H1 (cell line): ENCODE data around the gene RAP1A. TPM values are rescaled to one million over a fixed set of nuclear protein-coding genes. Genes with fewer than 3 reads are reported as not detected.

Experiments used
- CTCF ChIA-PET: fragments of 300-600 bp; sonication (Branson Sonifier 250); formaldehyde crosslinking; loops from one replicate; lab custom pipeline; 2021; ENCODE audit not compliant: partially characterized antibody; lab: Charles Lee
- POLR2A ChIA-PET: fragments of 300-600 bp; sonication (Branson Sonifier 250); formaldehyde crosslinking; loops from one replicate; lab custom pipeline; 2021; ENCODE audit warnings: inconsistent platforms; ENCODE audit not compliant: partially characterized antibody; lab: Charles Lee
- DNase-seq, 2 experiments: peaks; one replicate each; pipeline versions ENCODE4 v3.0.0 to v3.0.0-alpha.2; 2010 to 2022; ENCODE audit warnings: low spot score in 2 of 2, low read depth in 1 of 2, mixed read lengths in 1 of 2
- FAIRE-seq: peaks from 2 replicates; lab custom pipeline; 2011; peaks lifted over from hg19 to GRCh38; lab: Jason Lieb, UNC
- H2AFZ ChIP-seq: 2 replicates; pipeline ENCODE4 v1.8.1; 2012; ENCODE audit warnings: low read length, inconsistent platforms
- H2AK5ac ChIP-seq: 2 replicates; pipeline ENCODE4 v1.6.1; 2013; ENCODE audit warnings: low read depth, low read length
- H2BK120ac ChIP-seq: replicated peaks from 2 replicates; pipeline ENCODE3; 2013; ENCODE audit warnings: low read depth, low read length, inconsistent platforms
- H2BK12ac ChIP-seq: 2 replicates; pipeline ENCODE4 v1.6.1; 2013; ENCODE audit warnings: low read depth, low read length
- H2BK15ac ChIP-seq: 2 replicates; pipeline ENCODE4 v1.6.1; 2013; ENCODE audit warnings: low read length
- H2BK20ac ChIP-seq: 2 replicates; pipeline ENCODE4 v1.6.1; 2013; ENCODE audit warnings: low read length
- H2BK5ac ChIP-seq: 2 replicates; pipeline ENCODE4 v1.6.1; 2013; ENCODE audit warnings: low read depth, low read length
- H3K14ac ChIP-seq: 2 replicates; pipeline ENCODE4 v1.6.1; 2013; ENCODE audit warnings: inconsistent platforms; ENCODE audit not compliant: insufficient read length
- H3K18ac ChIP-seq: 2 replicates; pipeline ENCODE4 v1.6.1; 2013; ENCODE audit warnings: low read length; ENCODE audit errors: extremely low read depth
- H3K23ac ChIP-seq: 2 replicates; pipeline ENCODE4 v1.6.1; 2013; ENCODE audit warnings: inconsistent platforms; ENCODE audit not compliant: insufficient read length
- H3K23me2 ChIP-seq: 2 replicates; pipeline ENCODE4 v1.6.1; 2013; ENCODE audit warnings: low read depth, low read length
- H3K27ac ChIP-seq: 2 replicates; pipeline ENCODE4 v1.6.1; 2011; ENCODE audit warnings: low read depth, low read length, inconsistent platforms
- H3K27me3 ChIP-seq, 4 experiments: replicated peaks in 1 of 4; 1 replicate in 1 of 4; 2 replicates in 3 of 4; pipeline versions ENCODE4 v1.6.1 to v1.8.1; 2011 to 2013; ENCODE audit warnings: low read length in 3 of 4, mild to moderate bottlenecking in 3 of 4, inconsistent platforms in 2 of 4, mixed read lengths in 2 of 4, moderate library complexity in 1 of 4; ENCODE audit not compliant: control insufficient read depth in 3 of 4, insufficient read depth in 3 of 4; ENCODE audit errors: extremely low read depth in 1 of 4
- H3K36me3 ChIP-seq, 4 experiments: 2 replicates each; pipeline versions ENCODE4 v1.6.1 to v1.8.1; 2011 to 2013; ENCODE audit warnings: mild to moderate bottlenecking in 4 of 4, low read length in 3 of 4, moderate library complexity in 2 of 4, control low read depth in 1 of 4, inconsistent platforms in 1 of 4; ENCODE audit not compliant: insufficient read depth in 4 of 4, control insufficient read depth in 2 of 4
- H3K4ac ChIP-seq: replicated peaks from 2 replicates; pipeline ENCODE3; 2013; ENCODE audit warnings: low read length, low read depth, mixed read lengths, inconsistent platforms; ENCODE audit not compliant: insufficient read length
- H3K4me1 ChIP-seq, 4 experiments: replicated peaks in 1 of 4; 1 replicate in 1 of 4; 2 replicates in 3 of 4; pipeline versions ENCODE4 v1.6.1 to v1.8.1; 2011 to 2013; ENCODE audit warnings: low read length in 3 of 4, inconsistent platforms in 2 of 4, mixed read lengths in 1 of 4; ENCODE audit not compliant: insufficient read depth in 4 of 4, control insufficient read depth in 3 of 4
- H3K4me2 ChIP-seq, 2 experiments: 2 replicates each; pipeline versions ENCODE4 v1.6.1 to v1.8.1; 2011 to 2013; ENCODE audit warnings: low read depth in 2 of 2, low read length in 2 of 2, control low read depth in 1 of 2, inconsistent platforms in 1 of 2, mild to moderate bottlenecking in 1 of 2; ENCODE audit not compliant: insufficient read depth in 1 of 2
- H3K4me3 ChIP-seq, 4 experiments: fragments of 200-600, 300-600 bp in 1 of 4; sonication (generic), shearing (Covaris generic), sonication (Bioruptor Twin) in 1 of 4; 2 replicates each; pipeline versions ENCODE4 v1.5.1 to v1.8.1; 2011 to 2016; ENCODE audit warnings: low read length in 4 of 4, low read depth in 3 of 4, control low read depth in 2 of 4, inconsistent platforms in 2 of 4, mild to moderate bottlenecking in 2 of 4, mixed read lengths in 1 of 4, moderate library complexity in 1 of 4; ENCODE audit not compliant: insufficient read depth in 2 of 4; ENCODE audit errors: extremely low read depth in 1 of 4
- H3K56ac ChIP-seq: replicated peaks from 2 replicates; pipeline ENCODE3; 2013; ENCODE audit warnings: low read depth, mild to moderate bottlenecking, mixed read lengths, low read length, inconsistent platforms; ENCODE audit not compliant: insufficient read length
- H3K79me1 ChIP-seq: 2 replicates; pipeline ENCODE4 v1.6.1; 2013; ENCODE audit warnings: low read depth, low read length, control low read depth
- H3K79me2 ChIP-seq, 2 experiments: 2 replicates each; pipeline versions ENCODE4 v1.6.1 to v1.8.1; 2012 to 2013; ENCODE audit warnings: low read length in 2 of 2, mild to moderate bottlenecking in 2 of 2, inconsistent platforms in 1 of 2; ENCODE audit not compliant: insufficient read depth in 2 of 2, control insufficient read depth in 1 of 2
- H3K9ac ChIP-seq, 4 experiments: replicated peaks in 1 of 4; 1 replicate in 1 of 4; 2 replicates in 3 of 4; pipeline versions ENCODE4 v1.6.1 to v1.8.1; 2011 to 2013; ENCODE audit warnings: low read depth in 3 of 4, low read length in 3 of 4, control low read depth in 2 of 4, mild to moderate bottlenecking in 2 of 4, moderate library complexity in 2 of 4, inconsistent platforms in 1 of 4; ENCODE audit errors: extremely low read depth in 1 of 4
- H3K9me3 ChIP-seq, 2 experiments: 2 replicates each; pipeline versions ENCODE4 v1.6.1 to v1.8.1; 2012 to 2013; ENCODE audit warnings: mild to moderate bottlenecking in 2 of 2, moderate library complexity in 2 of 2, control low read depth in 1 of 2, inconsistent platforms in 1 of 2, low read depth in 1 of 2, low read length in 1 of 2, mixed read lengths in 1 of 2; ENCODE audit not compliant: insufficient read depth in 2 of 2
- H4K20me1 ChIP-seq, 2 experiments: replicated peaks in 1 of 2; 2 replicates each; pipeline versions ENCODE3 to v1.8.1; 2011 to 2013; ENCODE audit warnings: inconsistent platforms in 2 of 2, low read length in 2 of 2, mild to moderate bottlenecking in 1 of 2; ENCODE audit not compliant: insufficient read depth in 2 of 2, control insufficient read depth in 1 of 2
- H4K5ac ChIP-seq: 2 replicates; pipeline ENCODE4 v1.6.1; 2013; ENCODE audit warnings: low read length, low read depth, mixed read lengths, inconsistent platforms; ENCODE audit not compliant: insufficient read length
- H4K8ac ChIP-seq: 2 replicates; pipeline ENCODE4 v1.8.0; 2013; ENCODE audit warnings: mild to moderate bottlenecking, moderate library complexity, low read length, inconsistent platforms; ENCODE audit not compliant: insufficient read depth; ENCODE audit errors: extremely low read depth
- H4K91ac ChIP-seq: replicated peaks from 2 replicates; pipeline ENCODE3; 2013; ENCODE audit warnings: low read length, mixed read lengths, inconsistent platforms; ENCODE audit not compliant: insufficient read length
- CHD2 ChIP-seq: IDR thresholded peaks from 2 replicates; pipeline ENCODE4 v1.6.1; 2012; ENCODE audit warnings: low read length, improper control_type of control experiment
- CTBP2 ChIP-seq: IDR thresholded peaks from 2 replicates; pipeline ENCODE4 v1.7.0; 2011; ENCODE audit warnings: borderline replicate concordance, mild to moderate bottlenecking, moderate library complexity, mixed read lengths, low read length; ENCODE audit not compliant: insufficient read depth, insufficient read length
- FOSL1 ChIP-seq: IDR thresholded peaks from 2 replicates; pipeline ENCODE4 v1.6.1; 2011; ENCODE audit warnings: mild to moderate bottlenecking, low read depth, low read length, moderate library complexity; ENCODE audit not compliant: insufficient read depth
- POLR2A ChIP-seq, 2 experiments: IDR thresholded peaks; 1 replicate in 1 of 2; 2 replicates in 1 of 2; pipeline ENCODE4 v1.6.1; 2011; ENCODE audit warnings: low read depth in 2 of 2, low read length in 2 of 2, mild to moderate bottlenecking in 2 of 2; ENCODE audit errors: control extremely low read depth in 1 of 2
- SIX5 ChIP-seq: IDR thresholded peaks from 2 replicates; pipeline ENCODE4 v1.6.1; 2011; ENCODE audit warnings: mild to moderate bottlenecking, low read depth, low read length
- SP4 ChIP-seq: IDR thresholded peaks from 2 replicates; pipeline ENCODE4 v1.6.1; 2012; ENCODE audit warnings: low read length, inconsistent platforms
- WGBS, 2 experiments: shearing (Covaris generic) in 1 of 2; methylation state at CpG; one replicate each; pipeline versions ENCODE4 v1.1.6 to v1.1.7; 2013 to 2015; ENCODE audit warnings: low lambda C conversion rate in 2 of 2, mixed read lengths in 2 of 2, inconsistent platforms in 1 of 2, low coverage in 1 of 2, missing lambda C conversion rate in 1 of 2; ENCODE audit not compliant: insufficient replicate concordance in 2 of 2, insufficient coverage in 1 of 2, insufficient read length in 1 of 2; ENCODE audit errors: extremely low coverage in 1 of 2, missing lambda C conversion rate in 1 of 2; 5-methylcytosine and 5-hydroxymethylcytosine counted together
- polyA plus RNA-seq, 7 experiments: library from polyadenylated mRNA; depleted of rRNA in 3 of 7; stranded (reverse) in 5 of 7; unstranded in 2 of 7; fragments of >200 nt in 5 of 7; fragments of 200-250 nt in 2 of 7; gene quantifications; 1 replicate in 5 of 7; 2 replicates in 1 of 7; 4 replicates in 1 of 7; pipeline versions ENCODE4 v1.2.1 to v1.2.3, GENCODE V29; 2011 to 2013; ENCODE audit warnings: missing spikeins in 2 of 7, mixed read lengths in 2 of 7
- total RNA-seq: library from RNA; stranded (reverse); fragmentation: NEBNext Ultra II Directional; extraction: Animal tissue kit (Norgen Biotek cat#: 25700); gene quantifications from 2 replicates; pipeline ENCODE4 v1.2.1, GENCODE V29; 2021

Gene RAP1A
- total and polyA plus RNA-seq, 2 of the 8 experiments (the other 6 are each of a cell fraction or from before 2014, with no cell fraction given), result 10.9 to 35.8 TPM

GRCh38 chr1:111649227-111649626 lies 29.6 kb downstream of the RAP1A start:
- TF ChIP-seq SIX5, result no peak
- TF ChIP-seq CTBP2, result no peak
- TF ChIP-seq FOSL1, result no peak
- TF ChIP-seq CHD2, result no peak
- TF ChIP-seq POLR2A (IDR thresholded peaks at IDR 0.05; ENCODE audit: control extremely low read depth in 1 of 2, low read depth in 2 of 2, low read length in 2 of 2), result no peak
- TF ChIP-seq SP4, result no peak

More at GRCh38 chr1:111649227-111649626, 29.6 kb downstream of the RAP1A start:
- Histone ChIP-seq H3K4me1 (no peaks in the 10 kb centered on the region), H3K9ac (no peak overlapping the region), H3K79me1 (no peaks in the 10 kb centered on the region), H2BK20ac (no peak overlapping the region), H3K23me2 (no peaks in the 10 kb centered on the region), H2AFZ (no peak overlapping the region), H4K91ac (no peak overlapping the region), H3K4me2 (no peak overlapping the region), H3K18ac (no peak overlapping the region), H2BK120ac (no peak overlapping the region), H3K9me3 (peaks cover 3 to 4% of the 10 kb centered on the region in 2 experiments; a peak in 2 of 4 replicates), H3K23ac (no peak overlapping the region), H2BK12ac (no peak overlapping the region), H3K4ac (no peak overlapping the region), H3K27ac (no peak overlapping the region), H2AK5ac (no peak overlapping the region), H3K79me2 (peaks cover 3 to 54% of the 10 kb centered on the region in 2 experiments; a peak in 3 of 4 replicates), H3K4me3 (no peak overlapping the region), H4K20me1 (peaks cover 0 to 4% of the 10 kb centered on the region in 2 experiments), H3K36me3 (no peaks in the 10 kb centered on the region; a peak in 1 of 8 replicates), H2BK5ac (no peak overlapping the region), H3K14ac (no peak overlapping the region), H3K27me3 (no peaks in the 10 kb centered on the region), H2BK15ac (no peak overlapping the region), H4K5ac (no peak overlapping the region), H4K8ac (no peak overlapping the region; the same call in 1 of the 2 replicates), H3K56ac (no peak overlapping the region)
- POLR2A ChIA-PET, result interaction anchor here (1.2 kb wide), 1 partner anchor 9 kb away, joined by 4 read pairs; no protein-coding TSS in a partner anchor
- FAIRE-seq, result no peak
- DNase-seq, result no peak
- WGBS, 2 experiments, result 85% methylated on average over 10 of the region's 10 CpGs; no CpG with 5 or more reads in 1 of the 2 experiments
- CTCF ChIA-PET, result interaction anchor here (0.6 to 3.6 kb wide), 8 partner anchors 39 to 141 kb away, joined by 3 to 11 read pairs (median 4); no protein-coding TSS in a partner anchor
